Measurements from ENCODE around the gene MVB12A. TPM values are rescaled to one million over a fixed set of nuclear protein-coding genes. Genes with fewer than 3 reads are reported as not detected.

Gene MVB12A
- total and polyA plus RNA-seq, 2 of the 4 experiments (the other 2 are of a cell fraction), result 13.8 to 43.9 TPM

DNA sequence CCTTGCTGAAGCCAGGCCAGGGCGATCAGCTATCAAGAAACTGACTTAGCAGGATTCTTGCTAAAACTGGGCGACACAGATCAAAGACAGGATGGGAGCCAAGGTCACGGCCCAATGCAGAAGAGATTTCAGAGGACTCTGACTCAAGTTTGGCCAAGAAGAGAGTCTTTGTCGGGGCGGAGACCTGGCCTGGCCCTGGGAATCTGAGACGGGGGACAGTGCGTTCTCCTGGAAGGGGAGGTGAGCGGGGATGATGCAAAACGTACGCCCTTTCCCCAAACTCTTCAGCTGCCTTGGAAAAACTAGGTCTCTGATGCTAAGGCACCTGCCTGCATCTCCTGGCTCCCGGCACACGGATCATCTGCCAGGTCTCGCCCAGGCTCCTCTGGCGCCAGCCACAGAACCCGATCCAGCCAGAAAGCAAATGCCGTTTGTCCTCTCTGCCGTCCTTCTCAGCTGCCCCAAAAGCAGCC, 9.8 kb downstream of the MVB12A start:
- in situ Hi-C loops (cut with MboI; ENCODE audit: low sequenced_read_pairs), result no loop called here
- TF ChIP-seq POLR2A (IDR thresholded peaks at IDR 0.05; ENCODE audit: low read depth, low read length), result no peak
- no peak for TF ChIP-seq RAD21 (IDR thresholded peaks at IDR 0.05; ENCODE audit: low read length)
- TF ChIP-seq NFE2L2 (IDR thresholded peaks at IDR 0.05; ENCODE audit: low read depth, low read length), result no peak
- TF ChIP-seq MXI1 (IDR thresholded peaks at IDR 0.05; ENCODE audit: borderline replicate concordance, low read depth, low read length), result no peak
- TF ChIP-seq, protein P1, sequence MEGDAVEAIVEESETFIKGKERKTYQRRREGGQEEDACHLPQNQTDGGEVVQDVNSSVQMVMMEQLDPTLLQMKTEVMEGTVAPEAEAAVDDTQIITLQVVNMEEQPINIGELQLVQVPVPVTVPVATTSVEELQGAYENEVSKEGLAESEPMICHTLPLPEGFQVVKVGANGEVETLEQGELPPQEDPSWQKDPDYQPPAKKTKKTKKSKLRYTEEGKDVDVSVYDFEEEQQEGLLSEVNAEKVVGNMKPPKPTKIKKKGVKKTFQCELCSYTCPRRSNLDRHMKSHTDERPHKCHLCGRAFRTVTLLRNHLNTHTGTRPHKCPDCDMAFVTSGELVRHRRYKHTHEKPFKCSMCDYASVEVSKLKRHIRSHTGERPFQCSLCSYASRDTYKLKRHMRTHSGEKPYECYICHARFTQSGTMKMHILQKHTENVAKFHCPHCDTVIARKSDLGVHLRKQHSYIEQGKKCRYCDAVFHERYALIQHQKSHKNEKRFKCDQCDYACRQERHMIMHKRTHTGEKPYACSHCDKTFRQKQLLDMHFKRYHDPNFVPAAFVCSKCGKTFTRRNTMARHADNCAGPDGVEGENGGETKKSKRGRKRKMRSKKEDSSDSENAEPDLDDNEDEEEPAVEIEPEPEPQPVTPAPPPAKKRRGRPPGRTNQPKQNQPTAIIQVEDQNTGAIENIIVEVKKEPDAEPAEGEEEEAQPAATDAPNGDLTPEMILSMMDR (conservative IDR thresholded peaks at IDR 0.05; ENCODE audit: low read depth, low read length), result no peak
- TF ChIP-seq MAZ (IDR thresholded peaks at IDR 0.05; ENCODE audit: borderline replicate concordance, low read depth, low read length), result no peak
- no peak for TF ChIP-seq FOS (IDR thresholded peaks at IDR 0.05; ENCODE audit: low read depth, low read length)
- TF ChIP-seq BHLHE40 (IDR thresholded peaks at IDR 0.05; ENCODE audit: low read depth, low read length), result no peak
- TF ChIP-seq CEBPB (IDR thresholded peaks at IDR 0.05; ENCODE audit: low read depth, low read length), result no peak
- TF ChIP-seq RFX5 (IDR thresholded peaks at IDR 0.05; ENCODE audit: low read depth, low read length), result no peak
- no peak for TF ChIP-seq MAFK (IDR thresholded peaks at IDR 0.05; ENCODE audit: low read depth, low read length)
- TF ChIP-seq, protein P2, sequence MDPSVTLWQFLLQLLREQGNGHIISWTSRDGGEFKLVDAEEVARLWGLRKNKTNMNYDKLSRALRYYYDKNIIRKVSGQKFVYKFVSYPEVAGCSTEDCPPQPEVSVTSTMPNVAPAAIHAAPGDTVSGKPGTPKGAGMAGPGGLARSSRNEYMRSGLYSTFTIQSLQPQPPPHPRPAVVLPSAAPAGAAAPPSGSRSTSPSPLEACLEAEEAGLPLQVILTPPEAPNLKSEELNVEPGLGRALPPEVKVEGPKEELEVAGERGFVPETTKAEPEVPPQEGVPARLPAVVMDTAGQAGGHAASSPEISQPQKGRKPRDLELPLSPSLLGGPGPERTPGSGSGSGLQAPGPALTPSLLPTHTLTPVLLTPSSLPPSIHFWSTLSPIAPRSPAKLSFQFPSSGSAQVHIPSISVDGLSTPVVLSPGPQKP (IDR thresholded peaks at IDR 0.05; ENCODE audit: borderline replicate concordance, low read depth, low read length), result no peak
- TF ChIP-seq, protein P3, sequence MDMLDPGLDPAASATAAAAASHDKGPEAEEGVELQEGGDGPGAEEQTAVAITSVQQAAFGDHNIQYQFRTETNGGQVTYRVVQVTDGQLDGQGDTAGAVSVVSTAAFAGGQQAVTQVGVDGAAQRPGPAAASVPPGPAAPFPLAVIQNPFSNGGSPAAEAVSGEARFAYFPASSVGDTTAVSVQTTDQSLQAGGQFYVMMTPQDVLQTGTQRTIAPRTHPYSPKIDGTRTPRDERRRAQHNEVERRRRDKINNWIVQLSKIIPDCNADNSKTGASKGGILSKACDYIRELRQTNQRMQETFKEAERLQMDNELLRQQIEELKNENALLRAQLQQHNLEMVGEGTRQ (IDR thresholded peaks at IDR 0.05; ENCODE audit: low read depth, low read length), result no peak
- TF ChIP-seq CHD1 (IDR thresholded peaks at IDR 0.05; ENCODE audit: low read depth, low read length), result no peak
- no peak for TF ChIP-seq RCOR1 (IDR thresholded peaks at IDR 0.05; ENCODE audit: insufficient replicate concordance, low read length)
- TF ChIP-seq SMC3 (IDR thresholded peaks at IDR 0.05; ENCODE audit: low read depth, low read length), result no peak
- POLR2A ChIA-PET (ENCODE audit: unreplicated experiment), result no interaction called here

More for the DNA sequence above, 9.8 kb downstream of the MVB12A start:
- H2AK9ac ChIP-seq (replicated peaks; ENCODE audit: low read depth, low read length, poor library complexity), result no peak overlapping the region
- intact Hi-C loops (cut with micrococcal nuclease), result no loop called here
- no peak overlapping the region for H3K18ac ChIP-seq (ENCODE audit: low read depth, low read length)
- no peaks in the 10 kb centered on the region for H3K9me3 ChIP-seq (ENCODE audit: control insufficient read depth, insufficient read depth, low read length)
- H2BK15ac ChIP-seq (ENCODE audit: low read depth, low read length), result no peak overlapping the region
- H2AFZ ChIP-seq (replicated peaks; ENCODE audit: low read length, poor library complexity), result no peak overlapping the region
- no peaks in the 10 kb centered on the region for H3K9me1 ChIP-seq (ENCODE audit: insufficient read depth, low read length)
- no peak overlapping the region for H2BK120ac ChIP-seq (ENCODE audit: low read depth, low read length)
- DNase-seq, result no peak
- H4K8ac ChIP-seq (ENCODE audit: low read depth in 2 of 2, low read length in 2 of 2), result no peak overlapping the region
- no peaks in the 10 kb centered on the region for H4K20me1 ChIP-seq (ENCODE audit: insufficient read depth, low read length)
- no peak overlapping the region for H3K9ac ChIP-seq (ENCODE audit: low read depth, low read length)
- H3K4me3 ChIP-seq (ENCODE audit: insufficient read depth, low read depth, low read length), result no peak overlapping the region
- H3K36me3 ChIP-seq (ENCODE audit: control insufficient read depth, insufficient read depth, low read length), result no peaks in the 10 kb centered on the region
- H2AK5ac ChIP-seq (ENCODE audit: low read depth, low read length), result no peak overlapping the region
- H3K27me3 ChIP-seq (ENCODE audit: control insufficient read depth, insufficient read depth, low read length), result no peaks in the 10 kb centered on the region
- dilution Hi-C loops (cut with HindIII; ENCODE audit: low sequenced_read_pairs, unreplicated experiment), result no loop called here
- no peaks in the 10 kb centered on the region for H3K4me1 ChIP-seq (ENCODE audit: control insufficient read depth, insufficient read depth, low read length)
- no peak overlapping the region for H3K56ac ChIP-seq (ENCODE audit: extremely low read depth, insufficient read depth, low read length)
- no peak overlapping the region for H2BK5ac ChIP-seq (ENCODE audit: low read depth, low read length, poor library complexity, severe bottlenecking)
- no TSS peak for BruUV-seq (replicated peaks)
- WGBS, 2 experiments (ENCODE audit: extremely low coverage in 2 of 2, insufficient read length in 1 of 2), result 56% methylated on average over 5 of the region's 17 CpGs; no CpG with 5 or more reads in 1 of the 2 experiments
- H3K79me1 ChIP-seq (ENCODE audit: low read depth in 1 of 2, low read length in 2 of 2), result no peaks in the 10 kb centered on the region
- no peak overlapping the region for H3K23ac ChIP-seq (ENCODE audit: low read depth, low read length)
- no peak overlapping the region for H2BK20ac ChIP-seq (ENCODE audit: low read depth, low read length)
- no peak overlapping the region for H3K4me2 ChIP-seq (ENCODE audit: low read depth, low read length)
- no peak for ATAC-seq (ENCODE audit: low read depth)
- H4K91ac ChIP-seq (ENCODE audit: insufficient read depth, low read depth, low read length), result no peak overlapping the region
- no peak overlapping the region for H3K27ac ChIP-seq (ENCODE audit: insufficient read depth, low read length)
- H3K14ac ChIP-seq (replicated peaks; ENCODE audit: low read depth, low read length), result no peak overlapping the region
- H3K4ac ChIP-seq (ENCODE audit: low read depth, low read length), result no peak overlapping the region
- H4K5ac ChIP-seq (ENCODE audit: low read depth, low read length), result no peak overlapping the region
- CTCF ChIA-PET, result no interaction called here
